Measurements from ENCODE around the gene USP9Y. TPM values are rescaled to one million over a fixed set of nuclear protein-coding genes. Genes with fewer than 3 reads are reported as not detected.

The USP9Y gene
- total and polyA plus RNA-seq, 4 donors: 6.3 TPM; not detected in 3

DNA sequence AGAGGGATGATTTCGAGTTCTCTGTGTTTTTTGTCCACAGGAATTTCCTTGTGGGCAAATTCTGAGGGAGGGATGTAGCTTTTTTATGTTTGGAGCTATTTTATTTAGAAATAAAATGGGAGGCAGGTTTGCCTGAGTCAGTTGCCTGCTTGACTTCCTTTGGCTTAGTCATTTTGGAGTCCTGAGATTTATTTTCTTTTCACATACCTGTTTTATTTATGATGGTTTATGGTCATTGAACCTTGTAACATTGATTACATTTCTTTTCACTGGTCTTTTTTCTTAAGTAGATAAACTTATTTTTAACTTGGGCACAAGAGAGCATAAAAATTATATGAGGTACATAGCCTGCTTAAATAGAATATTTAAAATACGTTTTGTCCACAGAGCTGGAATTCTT, 12.7 kb upstream of the USP9Y start:
- Histone ChIP-seq H3K9me3 (ENCODE audit: control insufficient read depth, low read length) (no peaks in the 10 kb centered on the region), H3K36me3 (ENCODE audit: control insufficient read depth in 1 of 2, insufficient read depth in 2 of 2, low read length in 1 of 2) (no peaks in the 10 kb centered on the region), H3K4me1 (ENCODE audit: control insufficient read depth in 1 of 2, insufficient read depth in 2 of 2, low read length in 2 of 2) (no peaks in the 10 kb centered on the region), H3K4me3 (ENCODE audit: low read length in 2 of 2) (no peak overlapping the region), H3K27ac (ENCODE audit: low read depth in 1 of 2, low read length in 2 of 2) (no peak overlapping the region), H3K27me3 (ENCODE audit: control insufficient read depth in 1 of 2, insufficient read depth in 2 of 2, low read length in 1 of 2) (no peaks in the 10 kb centered on the region)
- 74% methylated on average over 2 of the region's 2 CpGs; no CpG with 5 or more reads in 1 of the 2 donors for WGBS, 2 donors
- no peak for DNase-seq
- intact Hi-C loops (cut with DNase I): no loop called here
- ATAC-seq (ENCODE audit: low FRiP score): no peak

DNA sequence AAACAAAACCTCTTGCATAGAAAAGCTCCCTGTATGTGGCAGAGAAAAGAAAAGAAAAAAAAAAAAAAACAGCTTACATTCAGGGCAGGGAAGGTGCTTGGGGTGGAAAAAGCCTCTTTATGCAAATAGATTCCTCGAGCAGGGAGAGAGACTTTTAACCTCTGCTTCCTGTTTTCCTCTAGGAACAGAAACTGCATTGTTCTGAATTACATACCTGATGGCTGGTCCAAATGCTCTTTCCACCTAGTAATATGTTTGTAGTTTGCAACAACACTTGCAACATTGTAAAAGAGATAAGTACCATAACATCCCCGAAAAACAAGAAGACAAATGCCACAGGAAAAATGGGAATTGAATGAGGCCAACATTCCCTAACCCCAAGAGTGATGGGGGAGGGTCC, 944 bp upstream of the USP9Y start:
- intact Hi-C loops (cut with DNase I): no loop called here
- WGBS, 2 donors: 74% methylated on average over 2 of the region's 2 CpGs; no CpG with 5 or more reads in 1 of the 2 donors
- no peaks in the 10 kb centered on the region for H3K27me3 ChIP-seq (ENCODE audit: control insufficient read depth in 1 of 2, insufficient read depth in 2 of 2, low read length in 1 of 2)
- H3K4me3 ChIP-seq (ENCODE audit: low read length in 2 of 2): no peak overlapping the region
- no peak for DNase-seq
- H3K36me3 ChIP-seq (ENCODE audit: control insufficient read depth in 1 of 2, insufficient read depth in 2 of 2, low read length in 1 of 2): no peaks in the 10 kb centered on the region
- H3K27ac ChIP-seq (ENCODE audit: low read depth in 1 of 2, low read length in 2 of 2): no peak overlapping the region
- H3K9me3 ChIP-seq (ENCODE audit: control insufficient read depth, low read length): no peaks in the 10 kb centered on the region
- no peak for ATAC-seq (ENCODE audit: low FRiP score)
- H3K4me1 ChIP-seq (ENCODE audit: control insufficient read depth in 1 of 2, insufficient read depth in 2 of 2, low read length in 2 of 2): no peaks in the 10 kb centered on the region

DNA sequence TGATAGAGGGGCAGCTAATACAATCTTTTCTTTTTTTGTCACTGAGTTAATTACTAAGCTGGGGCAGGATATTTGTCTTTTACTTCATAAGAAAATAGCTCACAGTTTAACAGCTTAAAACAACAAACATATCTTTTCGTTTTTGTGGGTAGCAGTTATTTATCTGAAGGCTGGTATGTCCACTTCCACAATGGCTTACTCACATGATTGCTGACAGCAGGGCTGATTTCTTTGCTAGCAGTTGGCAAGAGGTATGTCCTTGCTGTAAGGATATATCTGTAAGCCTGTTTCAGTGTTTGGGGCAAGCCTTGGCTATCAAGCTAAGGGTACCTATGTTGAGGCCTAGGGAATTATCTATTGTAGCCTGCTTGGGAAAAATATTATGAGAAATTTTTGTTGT, 1.1 kb downstream of the USP9Y start:
- Histone ChIP-seq H3K36me3 (ENCODE audit: control insufficient read depth in 1 of 2, insufficient read depth in 2 of 2, low read length in 1 of 2) (no peaks in the 10 kb centered on the region), H3K9me3 (ENCODE audit: control insufficient read depth, low read length) (no peaks in the 10 kb centered on the region), H3K27me3 (ENCODE audit: control insufficient read depth in 1 of 2, insufficient read depth in 2 of 2, low read length in 1 of 2) (no peaks in the 10 kb centered on the region), H3K27ac (ENCODE audit: low read depth in 1 of 2, low read length in 2 of 2) (no peak overlapping the region), H3K4me1 (ENCODE audit: control insufficient read depth in 1 of 2, insufficient read depth in 2 of 2, low read length in 2 of 2) (no peaks in the 10 kb centered on the region), H3K4me3 (ENCODE audit: low read length in 2 of 2) (no peak overlapping the region)
- ATAC-seq (ENCODE audit: low FRiP score): no peak
- intact Hi-C loops (cut with DNase I): no loop called here
- no peak for DNase-seq
- WGBS, 2 donors: 5% methylated on average over 1 of the region's 1 CpG; no CpG with 5 or more reads in 1 of the 2 donors

DNA sequence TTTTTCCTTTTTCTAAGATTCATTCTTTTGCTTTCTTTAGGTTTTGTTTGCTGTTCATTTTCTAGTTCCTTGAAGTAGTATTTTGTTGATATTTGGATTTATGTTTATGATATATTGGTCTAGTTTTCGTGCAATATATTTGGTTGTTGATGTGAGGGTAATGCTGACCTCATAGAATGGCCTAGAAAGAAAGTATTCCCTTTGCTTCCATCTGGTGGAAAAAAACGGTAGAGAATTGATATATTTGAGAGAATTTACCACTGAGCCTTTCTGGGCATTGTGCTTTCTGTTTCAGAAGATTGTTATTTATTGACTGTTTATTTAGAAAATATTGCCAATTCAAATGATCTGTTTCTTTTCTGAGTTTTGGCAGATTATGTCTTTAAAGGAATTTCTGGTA, 9.4 kb downstream of the USP9Y start:
- no peak overlapping the region for H3K27ac ChIP-seq (ENCODE audit: low read depth in 1 of 2, low read length in 2 of 2)
- no peak overlapping the region for H3K4me3 ChIP-seq (ENCODE audit: low read length in 2 of 2)
- DNase-seq (no peak), ATAC-seq (ENCODE audit: low FRiP score) (no peak)
- intact Hi-C loops (cut with DNase I): no loop called here
- no peaks in the 10 kb centered on the region for H3K9me3 ChIP-seq (ENCODE audit: control insufficient read depth, low read length)
- no peaks in the 10 kb centered on the region for H3K36me3 ChIP-seq (ENCODE audit: control insufficient read depth in 1 of 2, insufficient read depth in 2 of 2, low read length in 1 of 2)
- 17% methylated on average over 2 of the region's 2 CpGs; no CpG with 5 or more reads in 1 of the 2 donors for WGBS, 2 donors
- no peaks in the 10 kb centered on the region for H3K27me3 ChIP-seq (ENCODE audit: control insufficient read depth in 1 of 2, insufficient read depth in 2 of 2, low read length in 1 of 2)
- no peaks in the 10 kb centered on the region for H3K4me1 ChIP-seq (ENCODE audit: control insufficient read depth in 1 of 2, insufficient read depth in 2 of 2, low read length in 2 of 2)

DNA sequence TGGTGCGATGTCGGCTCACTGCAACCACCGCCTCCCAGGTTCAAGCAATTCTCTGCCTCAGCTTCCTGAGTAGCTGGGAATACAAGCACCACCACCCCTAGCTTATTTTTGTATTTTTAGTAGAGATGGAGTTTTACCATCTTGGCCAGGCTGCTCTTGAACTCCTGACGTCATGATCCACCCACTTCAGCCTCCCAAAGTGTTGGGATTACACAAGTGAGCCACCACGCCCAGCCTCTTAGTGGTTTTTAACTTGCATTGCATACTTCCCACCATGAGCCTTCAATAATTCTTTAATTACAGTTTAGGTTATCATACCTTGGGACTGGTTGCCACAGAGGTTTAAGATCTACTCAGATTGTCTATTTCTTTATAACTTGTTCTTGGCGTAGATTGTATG, 14.3 kb downstream of the USP9Y start:
- ATAC-seq (ENCODE audit: low FRiP score): no peak
- 91% methylated on average over 6 of the region's 6 CpGs; no CpG with 5 or more reads in 1 of the 2 donors for WGBS, 2 donors
- intact Hi-C loops (cut with DNase I): no loop called here

DNA sequence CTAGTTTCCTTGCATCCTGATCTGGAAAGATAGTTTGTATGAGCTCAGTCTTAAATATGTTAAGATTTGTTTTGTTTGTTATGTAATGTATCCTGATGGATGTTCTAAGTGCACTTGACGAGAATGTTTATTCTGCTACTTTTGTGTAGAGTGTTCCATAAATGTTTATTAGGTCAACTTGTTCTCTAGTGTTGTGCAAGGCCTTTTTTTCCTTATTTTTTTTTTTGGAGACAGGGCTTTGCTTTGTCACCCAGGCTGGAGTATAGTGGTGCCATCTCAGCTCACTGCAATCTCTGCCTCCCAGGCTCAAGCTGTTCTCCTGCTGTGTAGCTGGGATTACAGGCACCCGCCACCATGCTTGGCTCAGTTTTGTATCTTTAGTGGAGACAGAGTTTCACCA, 28.7 kb downstream of the USP9Y start:
- no peaks in the 10 kb centered on the region for H3K9me3 ChIP-seq (ENCODE audit: control insufficient read depth, low read length)
- H3K4me1 ChIP-seq (ENCODE audit: control insufficient read depth in 1 of 2, insufficient read depth in 2 of 2, low read length in 2 of 2): no peaks in the 10 kb centered on the region
- no peak overlapping the region for H3K4me3 ChIP-seq (ENCODE audit: low read length in 2 of 2)
- no peaks in the 10 kb centered on the region for H3K36me3 ChIP-seq (ENCODE audit: control insufficient read depth in 1 of 2, insufficient read depth in 2 of 2, low read length in 1 of 2)
- H3K27ac ChIP-seq (ENCODE audit: low read depth in 1 of 2, low read length in 2 of 2): no peak overlapping the region
- no peak for ATAC-seq (ENCODE audit: low FRiP score)
- WGBS, 2 donors: 90% methylated on average over 2 of the region's 2 CpGs; no CpG with 5 or more reads in 1 of the 2 donors
- H3K27me3 ChIP-seq (ENCODE audit: control insufficient read depth in 1 of 2, insufficient read depth in 2 of 2, low read length in 1 of 2): no peaks in the 10 kb centered on the region
- intact Hi-C loops (cut with DNase I): no loop called here
- no peak for DNase-seq

More for the DNA sequence above, 14.3 kb downstream of the USP9Y start:
- Histone ChIP-seq H3K4me3 (ENCODE audit: low read length in 2 of 2) (no peak overlapping the region), H3K9me3 (ENCODE audit: control insufficient read depth, low read length) (no peaks in the 10 kb centered on the region), H3K36me3 (ENCODE audit: control insufficient read depth in 1 of 2, insufficient read depth in 2 of 2, low read length in 1 of 2) (peaks cover 0 to 2% of the 10 kb centered on the region in 2 donors), H3K27me3 (ENCODE audit: control insufficient read depth in 1 of 2, insufficient read depth in 2 of 2, low read length in 1 of 2) (no peaks in the 10 kb centered on the region), H3K27ac (ENCODE audit: low read depth in 1 of 2, low read length in 2 of 2) (no peak overlapping the region), H3K4me1 (ENCODE audit: control insufficient read depth in 1 of 2, insufficient read depth in 2 of 2, low read length in 2 of 2) (no peaks in the 10 kb centered on the region)
- DNase-seq: no peak

DNA sequence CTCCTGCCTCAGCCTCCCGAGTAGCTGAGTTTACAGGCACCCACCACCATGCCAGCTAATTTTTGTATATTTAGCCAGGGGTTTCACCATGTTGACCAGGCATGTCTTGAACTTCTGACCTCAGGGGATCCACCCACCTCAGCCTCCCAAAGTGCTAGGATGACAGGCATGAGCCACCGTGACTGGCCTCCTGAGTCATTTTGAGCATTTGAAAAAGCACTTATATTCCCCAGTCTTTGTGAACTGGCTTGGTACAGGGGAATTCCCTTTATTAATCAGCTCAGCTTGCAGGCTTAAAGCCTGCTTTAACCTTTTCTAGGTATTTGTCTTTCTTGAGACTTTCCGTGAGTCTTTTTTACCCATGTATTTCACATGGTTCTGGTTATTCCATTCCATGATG, 32.6 kb downstream of the USP9Y start:
- DNase-seq: no peak
- 80% methylated on average over 3 of the region's 3 CpGs; no CpG with 5 or more reads in 1 of the 2 donors for WGBS, 2 donors
- no peak overlapping the region for H3K27ac ChIP-seq (ENCODE audit: low read depth in 1 of 2, low read length in 2 of 2)
- intact Hi-C loops (cut with DNase I): no loop called here
- no peak overlapping the region for H3K4me3 ChIP-seq (ENCODE audit: low read length in 2 of 2)
- H3K36me3 ChIP-seq (ENCODE audit: control insufficient read depth in 1 of 2, insufficient read depth in 2 of 2, low read length in 1 of 2): no peaks in the 10 kb centered on the region
- H3K4me1 ChIP-seq (ENCODE audit: control insufficient read depth in 1 of 2, insufficient read depth in 2 of 2, low read length in 2 of 2): no peaks in the 10 kb centered on the region
- ATAC-seq (ENCODE audit: low FRiP score): no peak
- no peaks in the 10 kb centered on the region for H3K9me3 ChIP-seq (ENCODE audit: control insufficient read depth, low read length)
- H3K27me3 ChIP-seq (ENCODE audit: control insufficient read depth in 1 of 2, insufficient read depth in 2 of 2, low read length in 1 of 2): no peaks in the 10 kb centered on the region

DNA sequence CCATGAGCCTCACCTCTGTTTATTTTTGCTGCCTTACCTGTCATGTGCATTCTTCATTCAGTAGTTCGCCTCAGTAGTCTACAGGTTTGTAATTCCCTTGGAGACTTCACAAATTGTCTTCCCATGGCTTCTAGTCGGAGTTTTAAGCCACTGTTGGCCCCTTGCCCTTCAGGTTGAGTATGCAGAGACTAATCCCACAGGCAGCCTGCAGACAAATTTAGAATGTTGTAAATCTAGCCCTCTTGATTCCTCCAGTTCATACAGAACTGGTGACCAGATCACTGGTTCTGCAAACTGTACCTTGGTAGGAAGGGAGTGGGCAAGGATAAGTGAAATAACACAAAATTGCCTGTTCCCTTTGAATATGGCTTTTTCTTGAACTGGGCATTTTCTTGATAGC, 33.0 kb downstream of the USP9Y start:
- DNase-seq (no peak), ATAC-seq (ENCODE audit: low FRiP score) (no peak)
- whole genome bisulfite sequencing, 2 donors: 87% methylated on average over 2 of the region's 2 CpGs; no CpG with 5 or more reads in 1 of the 2 donors
- intact Hi-C loops (cut with DNase I): no loop called here
- no peak overlapping the region for H3K27ac ChIP-seq (ENCODE audit: low read depth in 1 of 2, low read length in 2 of 2)
- no peaks in the 10 kb centered on the region for H3K4me1 ChIP-seq (ENCODE audit: control insufficient read depth in 1 of 2, insufficient read depth in 2 of 2, low read length in 2 of 2)
- H3K36me3 ChIP-seq (ENCODE audit: control insufficient read depth in 1 of 2, insufficient read depth in 2 of 2, low read length in 1 of 2): no peaks in the 10 kb centered on the region
- no peaks in the 10 kb centered on the region for H3K9me3 ChIP-seq (ENCODE audit: control insufficient read depth, low read length)
- no peak overlapping the region for H3K4me3 ChIP-seq (ENCODE audit: low read length in 2 of 2)
- no peaks in the 10 kb centered on the region for H3K27me3 ChIP-seq (ENCODE audit: control insufficient read depth in 1 of 2, insufficient read depth in 2 of 2, low read length in 1 of 2)

DNA sequence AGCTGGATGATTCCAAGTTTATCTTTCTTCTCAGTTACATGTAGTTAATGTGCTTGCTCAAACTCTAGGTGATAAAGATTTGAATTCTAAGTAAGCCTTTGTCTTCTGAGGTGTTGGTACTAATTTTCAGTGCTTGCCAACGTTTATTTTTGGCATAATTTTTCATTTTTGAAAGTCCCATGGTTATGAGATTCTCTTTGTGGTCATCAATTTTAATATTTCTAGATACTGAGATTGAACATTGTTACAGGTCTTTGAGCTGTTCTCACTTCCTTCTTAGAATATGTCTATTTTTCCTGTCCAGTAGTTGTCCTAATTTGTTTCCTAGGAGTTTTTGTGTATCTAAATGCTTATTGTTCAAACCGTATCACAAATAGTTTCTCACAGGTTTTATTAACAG, 40.4 kb downstream of the USP9Y start:
- intact Hi-C loops (cut with DNase I): no loop called here
- Histone ChIP-seq H3K27me3 (ENCODE audit: control insufficient read depth in 1 of 2, insufficient read depth in 2 of 2, low read length in 1 of 2) (no peaks in the 10 kb centered on the region), H3K9me3 (ENCODE audit: control insufficient read depth, low read length) (no peaks in the 10 kb centered on the region), H3K36me3 (ENCODE audit: control insufficient read depth in 1 of 2, insufficient read depth in 2 of 2, low read length in 1 of 2) (no peaks in the 10 kb centered on the region), H3K27ac (ENCODE audit: low read depth in 1 of 2, low read length in 2 of 2) (no peak overlapping the region), H3K4me3 (ENCODE audit: low read length in 2 of 2) (no peak overlapping the region), H3K4me1 (ENCODE audit: control insufficient read depth in 1 of 2, insufficient read depth in 2 of 2, low read length in 2 of 2) (no peaks in the 10 kb centered on the region)
- 74% methylated on average over 2 of the region's 2 CpGs; no CpG with 5 or more reads in 1 of the 2 donors for WGBS, 2 donors
- no peak for ATAC-seq (ENCODE audit: low FRiP score)
- DNase-seq: no peak
